Right lobe of liver (tissue), 6 donors: ENCODE data around the gene CCR5. TPM values are rescaled to one million over a fixed set of nuclear protein-coding genes. Genes with fewer than 3 reads are reported as not detected.

ENCODE experiments used
- ATAC-seq, 4 donors: fragments of 200-7000 bp; cut with Tn5 transposase; one replicate each; pipeline ENCODE4 v1.9.1; 2020; ENCODE audit warnings: mild to moderate bottlenecking in 4 of 4, moderate library complexity in 4 of 4
- DNase-seq, 3 donors: peaks; one replicate each; pipeline ENCODE4 v3.0.0-alpha.2; 2020
- H3K27ac ChIP-seq, 3 donors: fragments of 200-600 bp; one replicate each; pipeline ENCODE4 v1.8.0; 2022
- H3K27me3 ChIP-seq, 2 donors: fragments of 200-600 bp; one replicate each; pipeline ENCODE4 v1.8.0; 2022
- H3K36me3 ChIP-seq, 4 donors: fragments of 200-600 bp; sonication (generic) in 1 of 4; one replicate each; pipeline versions ENCODE4 v1.5.1 to v1.8.0; 2017 to 2022; ENCODE audit warnings: control low read depth in 1 of 4
- H3K4me1 ChIP-seq, 4 donors: fragments of 200-600 bp; sonication (generic) in 1 of 4; one replicate each; pipeline versions ENCODE4 v1.5.1 to v1.8.0; 2017 to 2022; ENCODE audit warnings: control low read depth in 1 of 4
- H3K4me3 ChIP-seq, 3 donors: fragments of 200-600 bp; one replicate each; pipeline ENCODE4 v1.8.0; 2022
- H3K9me3 ChIP-seq, 4 donors: fragments of 200-600 bp; sonication (generic) in 1 of 4; one replicate each; pipeline versions ENCODE4 v1.5.1 to v1.8.0; 2017 to 2022; ENCODE audit warnings: control low read depth in 1 of 4
- CTCF ChIP-seq, 4 donors: fragments of 200-600 bp in 3 of 4; fragments of 450-650 bp in 1 of 4; IDR thresholded peaks; one replicate each; pipeline versions ENCODE4 v1.5.1 to v1.8.0; 2016 to 2022; ENCODE audit warnings: antibody characterized with exemption in 4 of 4, mild to moderate bottlenecking in 2 of 4
- POLR2A ChIP-seq: fragments of 450-650 bp; IDR thresholded peaks from one replicate; pipeline ENCODE4 v1.6.1; 2017; ENCODE audit warnings: antibody characterized with exemption, mild to moderate bottlenecking
- WGBS: methylation state at CpG from one replicate; pipeline ENCODE4 v1.1.6; 2018; ENCODE audit warnings: low coverage, low lambda C conversion rate; ENCODE audit not compliant: insufficient coverage; ENCODE audit errors: missing lambda C conversion rate; 5-methylcytosine and 5-hydroxymethylcytosine counted together
- intact Hi-C, 2 donors: fragments of 100-400 bp; cut with DNase I; formaldehyde crosslinking; loops; one replicate each; pipeline versions ENCODE4 v1.11.2 to v1.14.1; 2022
- total RNA-seq, 6 experiments: library from RNA; depleted of rRNA in 2 of 6; stranded (reverse); fragments of >200 nt in 2 of 6; fragmentation: NEBNext Ultra II Directional in 3 of 6; extraction: Animal tissue kit (Norgen Biotek cat#: 25700) in 3 of 6; gene quantifications; one replicate each; pipeline versions ENCODE4 v1.1.0 to v1.2.4, GENCODE V29; 2016 to 2023
- donor health status: DM: no; HTN: yes; CAD: no.
- donor health status: DM: no; HTN: no; CAD: no.
- donor health status: DM: no; HTN: no; CAD: no.
- donor health status: DM: no; HTN: yes; CAD: no.
- donor health status: DM: no; HTN: yes; CAD: no.

Gene CCR5
- total RNA-seq, 6 experiments from 2014 or later: 0.22 to 2.0 (median 0.43) TPM

GRCh38 chr3:46353090-46353489 is 17.7 kb upstream of the CCR5 start:
- Histone ChIP-seq H3K9me3 (no peaks in the 10 kb centered on the region), H3K4me3 (no peak overlapping the region), H3K36me3 (no peaks in the 10 kb centered on the region), H3K27ac (no peak overlapping the region), H3K4me1 (no peaks in the 10 kb centered on the region), H3K27me3 (no peaks in the 10 kb centered on the region)
- ATAC-seq (no peak), DNase-seq (no peak)
- TF ChIP-seq CTCF (IDR thresholded peaks at IDR 0.05) (no peak), POLR2A (no peak)
- 39% methylated on average over 4 of the region's 4 CpGs for WGBS
- intact Hi-C loops: no loop called here

- Histone ChIP-seq H3K27ac (no peak within 1 kb of the TSS), H3K36me3 (no peaks in the 10 kb centered on the region), H3K4me3 (no peak within 1 kb of the TSS), H3K4me1 (no peaks in the 10 kb centered on the region), H3K9me3 (no peaks in the 10 kb centered on the region), H3K27me3 (no peaks in the 10 kb centered on the region)
- no peak for ATAC-seq
- DNase-seq: no peak
- 41% methylated on average over 7 of the region's 7 CpGs for WGBS
- intact Hi-C loops: no loop called here
- no peak for TF ChIP-seq CTCF (IDR thresholded peaks at IDR 0.05)
Measured at GRCh38 chr3:46353647-46354410, 16.9 kb upstream of the CCR5 start, which contains the start of gene CCR2. Gene CCR2 (plus strand): TSS chr3:46354111. CDS start chr3:46357528, 3,417 bp downstream.

- WGBS: no CpG with 5 or more reads among the region's 1 CpG
- no peaks in the 10 kb centered on the region for H3K4me1 ChIP-seq
- H3K36me3 ChIP-seq: no peaks in the 10 kb centered on the region
- H3K27ac ChIP-seq: no peak overlapping the region
- ATAC-seq: no peak
- no peaks in the 10 kb centered on the region for H3K9me3 ChIP-seq
- no peaks in the 10 kb centered on the region for H3K27me3 ChIP-seq
- no peak overlapping the region for H3K4me3 ChIP-seq
- TF ChIP-seq POLR2A: no peak
- no peak for TF ChIP-seq CTCF (IDR thresholded peaks at IDR 0.05)
- intact Hi-C loops: no loop called here
- no peak for DNase-seq
Measured at GRCh38 chr3:46354478-46354877, 16.3 kb upstream of the CCR5 start.

- Histone ChIP-seq H3K36me3 (no peaks in the 10 kb centered on the region), H3K27ac (no peak overlapping the region), H3K27me3 (no peaks in the 10 kb centered on the region), H3K9me3 (no peaks in the 10 kb centered on the region), H3K4me1 (no peaks in the 10 kb centered on the region), H3K4me3 (no peak overlapping the region)
- ATAC-seq: no peak
- TF ChIP-seq CTCF (IDR thresholded peaks at IDR 0.05) (no peak), POLR2A (no peak)
- intact Hi-C loops: no loop called here
- no peak for DNase-seq
Measured at GRCh38 chr3:46354984-46355383, 15.8 kb upstream of the CCR5 start.

- intact Hi-C loops: no loop called here
- no peaks in the 10 kb centered on the region for H3K9me3 ChIP-seq
- H3K4me1 ChIP-seq: no peaks in the 10 kb centered on the region
- DNase-seq: no peak
- H3K27ac ChIP-seq: no peak overlapping the region
- no peak overlapping the region for H3K4me3 ChIP-seq
- H3K36me3 ChIP-seq: no peaks in the 10 kb centered on the region
- no peak for ATAC-seq
- TF ChIP-seq CTCF (IDR thresholded peaks at IDR 0.05) (no peak), POLR2A (no peak)
- 41% methylated on average over 3 of the region's 3 CpGs for WGBS
- no peaks in the 10 kb centered on the region for H3K27me3 ChIP-seq
Measured at GRCh38 chr3:46356276-46356675, 14.5 kb upstream of the CCR5 start.
